Measurements from ENCODE around the gene DHRS12. TPM values are rescaled to one million over a fixed set of nuclear protein-coding genes. Genes with fewer than 3 reads are reported as not detected.
A peak's percentile ranks its signal among the peaks of the same experiment; 100 is the strongest.

The DHRS12 gene
- total RNA-seq, 1 donor from 2014 or later, result 11.3 TPM

- Mint-ChIP-seq H3K27ac (no peak within 1 kb of the TSS), H3K4me1 (ENCODE audit: unreplicated experiment) (peaks cover 5% of the 10 kb centered on the region), H3K9me3 (no peaks in the 10 kb centered on the region), H3K4me3 (peak within 1 kb of the TSS; percentile 64), H3K27me3 (peaks cover 8% of the 10 kb centered on the region), H3K36me3 (no peaks in the 10 kb centered on the region)
- DNase-seq (ENCODE audit: extremely low spot score, unreplicated experiment), result peak; percentile 79
- TF ChIP-seq CTCF (conservative IDR thresholded peaks at IDR 0.05), result peak; percentile 88
Observed at GRCh38 chr13:51844862-51845573, 41.1 kb upstream of the DHRS12 start, which contains the start of gene TMEM272. TSS of gene TMEM272 (minus strand) at chr13:51845177. CDS start at chr13:51838530, 6,647 bp downstream.

GRCh38 chr13:51843529-51843928, 39.6 kb upstream of the DHRS12 start:
- TF ChIP-seq CTCF (conservative IDR thresholded peaks at IDR 0.05), result no peak
- H3K36me3 Mint-ChIP-seq, result no peaks in the 10 kb centered on the region
- H3K4me1 Mint-ChIP-seq (ENCODE audit: unreplicated experiment), result peaks cover 5% of the 10 kb centered on the region
- no peak for DNase-seq (ENCODE audit: extremely low spot score, unreplicated experiment)
- no peaks in the 10 kb centered on the region for H3K9me3 Mint-ChIP-seq
- no peak overlapping the region for H3K27ac Mint-ChIP-seq
- H3K27me3 Mint-ChIP-seq, result peaks cover 8% of the 10 kb centered on the region
- H3K4me3 Mint-ChIP-seq, result no peak overlapping the region

- peaks cover 8% of the 10 kb centered on the region for H3K27me3 Mint-ChIP-seq
- H3K4me3 Mint-ChIP-seq, result no peak overlapping the region
- no peak overlapping the region for H3K27ac Mint-ChIP-seq
- no peak for DNase-seq (ENCODE audit: extremely low spot score, unreplicated experiment)
- TF ChIP-seq CTCF (conservative IDR thresholded peaks at IDR 0.05), result no peak
- peaks cover 5% of the 10 kb centered on the region for H3K4me1 Mint-ChIP-seq (ENCODE audit: unreplicated experiment)
- no peaks in the 10 kb centered on the region for H3K36me3 Mint-ChIP-seq
- H3K9me3 Mint-ChIP-seq, result no peaks in the 10 kb centered on the region
Observed at GRCh38 chr13:51841732-51842131, 37.8 kb upstream of the DHRS12 start.

- peaks cover 5% of the 10 kb centered on the region for H3K4me1 Mint-ChIP-seq (ENCODE audit: unreplicated experiment)
- TF ChIP-seq CTCF (conservative IDR thresholded peaks at IDR 0.05), result no peak
- DNase-seq (ENCODE audit: extremely low spot score, unreplicated experiment), result no peak
- peaks cover 8% of the 10 kb centered on the region for H3K27me3 Mint-ChIP-seq
- no peak overlapping the region for H3K27ac Mint-ChIP-seq
- H3K4me3 Mint-ChIP-seq, result no peak overlapping the region
- H3K9me3 Mint-ChIP-seq, result no peaks in the 10 kb centered on the region
- H3K36me3 Mint-ChIP-seq, result no peaks in the 10 kb centered on the region
Observed at GRCh38 chr13:51840917-51841316, 37.0 kb upstream of the DHRS12 start.

GRCh38 chr13:51839711-51840540, 36.0 kb upstream of the DHRS12 start:
- TF ChIP-seq CTCF (conservative IDR thresholded peaks at IDR 0.05), result no peak
- H3K9me3 Mint-ChIP-seq, result no peaks in the 10 kb centered on the region

More at GRCh38 chr13:51839711-51840540, 36.0 kb upstream of the DHRS12 start:
- Mint-ChIP-seq H3K27ac (no peak overlapping the region), H3K27me3 (peaks cover 6% of the 10 kb centered on the region), H3K4me1 (ENCODE audit: unreplicated experiment) (peaks cover under 1% of the 10 kb centered on the region), H3K4me3 (no peak overlapping the region), H3K36me3 (no peaks in the 10 kb centered on the region)
- DNase-seq (ENCODE audit: extremely low spot score, unreplicated experiment), result no peak
